Measurements from ENCODE around the gene IP6K2. TPM values are rescaled to one million over a fixed set of nuclear protein-coding genes. Genes with fewer than 3 reads are reported as not detected.

Gene IP6K2
- total and polyA plus RNA-seq, 2 of the 13 experiments (the other 11 are each of a cell fraction or from before 2014, with no cell fraction given), result 85.5 to 112 TPM

DNA sequence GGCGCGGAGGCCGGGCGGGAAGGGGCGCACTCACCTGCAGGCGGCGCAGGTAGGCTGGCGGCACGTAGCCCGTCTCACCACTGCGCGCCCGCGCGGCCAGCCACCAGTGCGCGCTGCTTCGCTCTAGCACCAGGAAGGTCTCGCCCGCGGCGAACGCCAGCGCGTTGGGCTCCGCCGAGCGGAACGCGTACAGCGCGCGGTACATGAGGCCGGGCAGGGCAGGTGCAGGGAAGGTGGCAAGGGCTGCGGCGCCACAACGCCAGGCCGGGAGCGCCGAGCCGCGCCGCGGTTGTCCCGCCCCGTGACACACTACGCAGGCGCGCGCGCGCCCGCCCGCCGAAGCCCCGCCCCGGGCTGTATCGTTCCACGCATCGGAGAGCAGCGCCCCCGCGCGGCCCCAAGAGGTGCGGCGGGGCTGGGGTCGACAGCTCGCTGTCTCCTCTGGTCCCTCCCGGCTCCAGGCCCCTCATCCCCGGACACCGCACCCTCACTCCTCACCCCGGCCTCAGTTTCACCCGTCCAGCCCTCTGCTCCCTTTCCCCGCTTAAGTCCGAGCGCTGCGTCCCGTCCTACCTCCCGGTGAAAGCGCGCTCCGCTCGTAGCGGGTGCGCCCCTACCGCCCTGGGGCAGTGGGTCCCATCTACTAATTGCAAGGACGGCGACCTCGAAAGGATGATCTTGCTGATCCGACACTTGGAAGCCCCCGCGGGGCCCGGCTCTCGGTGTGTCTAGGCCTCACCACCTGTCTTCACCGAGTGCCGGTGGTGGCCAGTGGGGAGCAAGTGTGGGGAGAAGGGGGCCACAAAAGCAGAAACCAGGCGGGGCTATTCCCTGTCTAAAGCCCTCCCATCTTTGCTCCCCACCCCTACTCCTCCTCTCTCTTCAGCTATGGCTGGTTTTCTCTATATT lies 31.2 kb downstream of the IP6K2 start, which contains the start of gene NCKIPSD (continued):
- TF ChIP-seq ZNF619 (CRISPR knock-in tag; IDR thresholded peaks at IDR 0.05) (peak; percentile 69; the same call in 1 of the 2 replicates), ZNF263 (CRISPR knock-in tag; IDR thresholded peaks at IDR 0.05) (no peak; the same call in 1 of the 2 replicates), NBN (conservative IDR thresholded peaks at IDR 0.05) (no peak), XRCC5 (optimal IDR thresholded peaks at IDR 0.05; ENCODE audit: low read length) (peak; percentile 58), SRSF1 (optimal IDR thresholded peaks at IDR 0.05; ENCODE audit: low read depth, low read length) (no peak), TCF7L2 (IDR thresholded peaks at IDR 0.05; ENCODE audit: low read depth, low read length) (no peak), MYNN (CRISPR knock-in tag; IDR thresholded peaks at IDR 0.05; ENCODE audit: low read depth) (no peak), SMAD1 (CRISPR knock-in tag; IDR thresholded peaks at IDR 0.05; ENCODE audit: borderline replicate concordance, low read depth) (no peak), JUNB (CRISPR knock-in tag; IDR thresholded peaks at IDR 0.05; ENCODE audit: borderline replicate concordance) (no peak), FOXM1 (CRISPR knock-in tag; IDR thresholded peaks at IDR 0.05) (no peak), SIN3A (IDR thresholded peaks at IDR 0.05; ENCODE audit: borderline replicate concordance, low read depth, low read length) (no peak), TBL1XR1 (IDR thresholded peaks at IDR 0.05; ENCODE audit: borderline replicate concordance, low read length, partially characterized antibody) (no peak), ELF4 (CRISPR knock-in tag; IDR thresholded peaks at IDR 0.05; ENCODE audit: borderline replicate concordance) (no peak), POGZ (CRISPR knock-in tag; IDR thresholded peaks at IDR 0.05) (no peak; the same call in 1 of the 2 replicates), TBX2 (CRISPR knock-in tag; IDR thresholded peaks at IDR 0.05; ENCODE audit: borderline replicate concordance) (peak; percentile 78), NR2F6 (IDR thresholded peaks at IDR 0.05) (no peak), NR2F6 (CRISPR knock-in tag; IDR thresholded peaks at IDR 0.05) (0 out of 2 replicates have a peak, but pooled peaks have one; percentile 2), JUND (CRISPR knock-in tag; IDR thresholded peaks at IDR 0.05) (peak; percentile 54; the same call in 1 of the 2 replicates)
- TF ChIP-seq, protein P1, sequence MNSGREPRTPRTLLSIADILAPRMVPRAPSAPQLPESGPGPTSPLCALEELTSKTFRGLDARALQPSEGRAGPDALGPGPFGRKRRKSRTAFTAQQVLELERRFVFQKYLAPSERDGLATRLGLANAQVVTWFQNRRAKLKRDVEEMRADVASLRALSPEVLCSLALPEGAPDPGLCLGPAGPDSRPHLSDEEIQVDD (CRISPR knock-in tag; IDR thresholded peaks at IDR 0.05; ENCODE audit: borderline replicate concordance), result no peak; the same call in 1 of the 2 replicates
- TF ChIP-seq, protein P2, sequence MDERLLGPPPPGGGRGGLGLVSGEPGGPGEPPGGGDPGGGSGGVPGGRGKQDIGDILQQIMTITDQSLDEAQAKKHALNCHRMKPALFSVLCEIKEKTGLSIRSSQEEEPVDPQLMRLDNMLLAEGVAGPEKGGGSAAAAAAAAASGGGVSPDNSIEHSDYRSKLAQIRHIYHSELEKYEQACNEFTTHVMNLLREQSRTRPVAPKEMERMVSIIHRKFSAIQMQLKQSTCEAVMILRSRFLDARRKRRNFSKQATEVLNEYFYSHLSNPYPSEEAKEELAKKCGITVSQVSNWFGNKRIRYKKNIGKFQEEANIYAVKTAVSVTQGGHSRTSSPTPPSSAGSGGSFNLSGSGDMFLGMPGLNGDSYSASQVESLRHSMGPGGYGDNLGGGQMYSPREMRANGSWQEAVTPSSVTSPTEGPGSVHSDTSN (CRISPR knock-in tag; IDR thresholded peaks at IDR 0.05), result no peak
- TF ChIP-seq, protein P3, sequence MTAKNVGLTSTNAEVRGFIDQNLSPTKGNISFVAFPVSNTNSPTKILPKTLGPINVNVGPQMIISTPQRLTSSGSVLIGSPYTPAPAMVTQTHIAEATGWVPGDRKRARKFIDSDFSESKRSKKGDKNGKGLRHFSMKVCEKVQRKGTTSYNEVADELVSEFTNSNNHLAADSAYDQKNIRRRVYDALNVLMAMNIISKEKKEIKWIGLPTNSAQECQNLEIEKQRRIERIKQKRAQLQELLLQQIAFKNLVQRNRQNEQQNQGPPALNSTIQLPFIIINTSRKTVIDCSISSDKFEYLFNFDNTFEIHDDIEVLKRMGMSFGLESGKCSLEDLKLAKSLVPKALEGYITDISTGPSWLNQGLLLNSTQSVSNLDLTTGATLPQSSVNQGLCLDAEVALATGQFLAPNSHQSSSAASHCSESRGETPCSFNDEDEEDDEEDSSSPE (CRISPR knock-in tag; IDR thresholded peaks at IDR 0.05), result peak; percentile 87
- TF ChIP-seq, protein P4, sequence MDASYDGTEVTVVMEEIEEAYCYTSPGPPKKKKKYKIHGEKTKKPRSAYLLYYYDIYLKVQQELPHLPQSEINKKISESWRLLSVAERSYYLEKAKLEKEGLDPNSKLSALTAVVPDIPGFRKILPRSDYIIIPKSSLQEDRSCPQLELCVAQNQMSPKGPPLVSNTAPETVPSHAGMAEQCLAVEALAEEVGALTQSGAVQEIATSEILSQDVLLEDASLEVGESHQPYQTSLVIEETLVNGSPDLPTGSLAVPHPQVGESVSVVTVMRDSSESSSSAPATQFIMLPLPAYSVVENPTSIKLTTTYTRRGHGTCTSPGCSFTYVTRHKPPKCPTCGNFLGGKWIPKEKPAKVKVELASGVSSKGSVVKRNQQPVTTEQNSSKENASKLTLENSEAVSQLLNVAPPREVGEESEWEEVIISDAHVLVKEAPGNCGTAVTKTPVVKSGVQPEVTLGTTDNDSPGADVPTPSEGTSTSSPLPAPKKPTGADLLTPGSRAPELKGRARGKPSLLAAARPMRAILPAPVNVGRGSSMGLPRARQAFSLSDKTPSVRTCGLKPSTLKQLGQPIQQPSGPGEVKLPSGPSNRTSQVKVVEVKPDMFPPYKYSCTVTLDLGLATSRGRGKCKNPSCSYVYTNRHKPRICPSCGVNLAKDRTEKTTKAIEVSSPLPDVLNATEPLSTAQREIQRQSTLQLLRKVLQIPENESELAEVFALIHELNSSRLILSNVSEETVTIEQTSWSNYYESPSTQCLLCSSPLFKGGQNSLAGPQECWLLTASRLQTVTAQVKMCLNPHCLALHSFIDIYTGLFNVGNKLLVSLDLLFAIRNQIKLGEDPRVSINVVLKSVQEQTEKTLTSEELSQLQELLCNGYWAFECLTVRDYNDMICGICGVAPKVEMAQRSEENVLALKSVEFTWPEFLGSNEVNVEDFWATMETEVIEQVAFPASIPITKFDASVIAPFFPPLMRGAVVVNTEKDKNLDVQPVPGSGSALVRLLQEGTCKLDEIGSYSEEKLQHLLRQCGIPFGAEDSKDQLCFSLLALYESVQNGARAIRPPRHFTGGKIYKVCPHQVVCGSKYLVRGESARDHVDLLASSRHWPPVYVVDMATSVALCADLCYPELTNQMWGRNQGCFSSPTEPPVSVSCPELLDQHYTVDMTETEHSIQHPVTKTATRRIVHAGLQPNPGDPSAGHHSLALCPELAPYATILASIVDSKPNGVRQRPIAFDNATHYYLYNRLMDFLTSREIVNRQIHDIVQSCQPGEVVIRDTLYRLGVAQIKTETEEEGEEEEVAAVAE (CRISPR knock-in tag; IDR thresholded peaks at IDR 0.05; ENCODE audit: borderline replicate concordance), result no peak

Data from HepG2 (cell line).